Common myeloid progenitor, CD34-positive (primary cell): Measurements from ENCODE around the gene PI4KA.
"Not testable (repeated sequence)": the region's sequence is repeated elsewhere in the genome, so short reads cannot be mapped to it uniquely, and the experiment has no call there.

ENCODE experiments used
- CTCF ChIA-PET: fragments of 350-600 bp; sonication (Branson Sonifier 250); formaldehyde crosslinking; loops from one replicate; lab custom pipeline; 2021; ENCODE audit warnings: antibody characterized with exemption; lab: Charles Lee
- POLR2A ChIA-PET: fragments of 350-600 bp; sonication (Branson Sonifier 250); formaldehyde crosslinking; loops from one replicate; lab custom pipeline; 2021; ENCODE audit warnings: antibody characterized with exemption; lab: Charles Lee
- DNase-seq, 3 donors: peaks; one replicate each; pipeline versions ENCODE4 v3.0.0 to v3.0.0-alpha.2; 2013
- H3K27ac ChIP-seq, 2 experiments: 1 replicate in 1 of 2; 2 replicates in 1 of 2; pipeline ENCODE4 v1.7.0; 2013; ENCODE audit warnings: inconsistent platforms in 2 of 2, low read length in 2 of 2, mild to moderate bottlenecking in 2 of 2, low read depth in 1 of 2, moderate library complexity in 1 of 2; ENCODE audit not compliant: severe bottlenecking in 2 of 2, insufficient read depth in 1 of 2, poor library complexity in 1 of 2
- H3K27me3 ChIP-seq, 5 experiments: replicated peaks in 2 of 5; 1 replicate in 3 of 5; 2 replicates in 2 of 5; pipeline versions ENCODE4 v1.6.1 to v1.7.0; 2013; ENCODE audit warnings: low read length in 4 of 5, mild to moderate bottlenecking in 2 of 5, moderate library complexity in 2 of 5, inconsistent platforms in 1 of 5; ENCODE audit not compliant: insufficient read depth in 5 of 5, control insufficient read depth in 4 of 5
- H3K36me3 ChIP-seq, 4 experiments: 1 replicate in 2 of 4; 2 replicates in 2 of 4; pipeline versions ENCODE4 v1.6.1 to v1.7.0; 2013; ENCODE audit warnings: low read length in 3 of 4, control low read depth in 1 of 4, mild to moderate bottlenecking in 1 of 4; ENCODE audit not compliant: control insufficient read depth in 4 of 4, insufficient read depth in 4 of 4
- H3K4me1 ChIP-seq, 4 experiments: 1 replicate in 3 of 4; 2 replicates in 1 of 4; pipeline versions ENCODE4 v1.6.1 to v1.7.1; 2013; ENCODE audit warnings: low read length in 3 of 4, mild to moderate bottlenecking in 3 of 4, control low read depth in 1 of 4, inconsistent platforms in 1 of 4, moderate library complexity in 1 of 4; ENCODE audit not compliant: control insufficient read depth in 4 of 4, insufficient read depth in 4 of 4; ENCODE audit errors: control extremely low read depth in 1 of 4
- H3K4me3 ChIP-seq, 7 experiments: 1 replicate in 4 of 7; 2 replicates in 3 of 7; pipeline versions ENCODE4 v1.5.1 to v1.7.0; 2013; ENCODE audit warnings: mild to moderate bottlenecking in 7 of 7, low read length in 6 of 7, moderate library complexity in 6 of 7, inconsistent platforms in 2 of 7, low read depth in 2 of 7, control low read depth in 1 of 7; ENCODE audit not compliant: insufficient read depth in 4 of 7, control insufficient read depth in 1 of 7; ENCODE audit errors: extremely low read depth in 1 of 7
- H3K9me3 ChIP-seq, 5 experiments: 1 replicate in 4 of 5; 2 replicates in 1 of 5; pipeline versions ENCODE4 v1.6.1 to v1.7.1; 2013; ENCODE audit warnings: low read length in 4 of 5, mild to moderate bottlenecking in 2 of 5, inconsistent platforms in 1 of 5, low read depth in 1 of 5, moderate library complexity in 1 of 5; ENCODE audit not compliant: control insufficient read depth in 4 of 5, insufficient read depth in 2 of 5; ENCODE audit errors: control extremely low read depth in 1 of 5
- WGBS: methylation state at CpG from one replicate; pipeline ENCODE4 v1.1.5; 2013; ENCODE audit not compliant: insufficient coverage; 5-methylcytosine and 5-hydroxymethylcytosine counted together

The PI4KA gene

DNA sequence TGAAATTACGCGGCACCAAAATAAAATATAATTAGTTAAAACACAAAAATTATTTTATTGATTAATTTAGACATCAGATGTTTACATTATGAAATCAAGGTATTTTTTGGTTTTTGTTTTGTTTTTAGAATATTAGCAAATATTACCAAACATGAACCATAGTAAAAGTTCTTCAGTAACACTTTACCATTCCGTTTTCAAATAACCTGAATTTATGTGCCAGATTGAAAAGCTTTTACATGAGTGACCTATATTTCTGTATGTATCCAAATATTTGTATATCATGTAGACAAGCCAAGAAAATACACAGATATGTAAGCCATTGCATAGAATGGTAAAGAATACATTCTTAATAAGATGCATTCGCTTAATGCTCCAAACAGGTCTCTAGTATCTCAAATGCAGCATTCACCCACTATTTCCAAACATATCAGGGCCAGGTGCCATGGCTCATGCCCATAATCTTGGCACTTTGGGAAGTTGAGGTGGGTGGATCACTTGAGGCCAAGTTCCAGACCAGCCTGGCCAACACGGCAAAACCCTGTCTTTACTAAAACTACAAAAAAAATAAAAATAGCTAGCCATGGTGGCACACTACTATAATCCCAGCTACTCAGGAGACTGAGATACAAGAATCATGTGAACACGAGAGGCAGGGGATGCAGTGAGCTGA lies 187.1 kb downstream of the PI4KA start:
- DNase-seq: no peak
- H3K4me1 ChIP-seq: no peaks in the 10 kb centered on the region
- POLR2A ChIA-PET: no interaction called here
- H3K27me3 ChIP-seq: peaks cover 2 to 32% (median 8%) of the 10 kb centered on the region in 5 experiments
- no peaks in the 10 kb centered on the region for H3K36me3 ChIP-seq
- peak overlapping the region in 1 of 7 experiments; percentile 11 for H3K4me3 ChIP-seq
- peaks cover 0 to 3% (median 0%) of the 10 kb centered on the region in 5 experiments for H3K9me3 ChIP-seq
- 100% methylated on average over 1 of the region's 6 CpGs for WGBS
- CTCF ChIA-PET: no interaction called here
- no peak overlapping the region for H3K27ac ChIP-seq

DNA sequence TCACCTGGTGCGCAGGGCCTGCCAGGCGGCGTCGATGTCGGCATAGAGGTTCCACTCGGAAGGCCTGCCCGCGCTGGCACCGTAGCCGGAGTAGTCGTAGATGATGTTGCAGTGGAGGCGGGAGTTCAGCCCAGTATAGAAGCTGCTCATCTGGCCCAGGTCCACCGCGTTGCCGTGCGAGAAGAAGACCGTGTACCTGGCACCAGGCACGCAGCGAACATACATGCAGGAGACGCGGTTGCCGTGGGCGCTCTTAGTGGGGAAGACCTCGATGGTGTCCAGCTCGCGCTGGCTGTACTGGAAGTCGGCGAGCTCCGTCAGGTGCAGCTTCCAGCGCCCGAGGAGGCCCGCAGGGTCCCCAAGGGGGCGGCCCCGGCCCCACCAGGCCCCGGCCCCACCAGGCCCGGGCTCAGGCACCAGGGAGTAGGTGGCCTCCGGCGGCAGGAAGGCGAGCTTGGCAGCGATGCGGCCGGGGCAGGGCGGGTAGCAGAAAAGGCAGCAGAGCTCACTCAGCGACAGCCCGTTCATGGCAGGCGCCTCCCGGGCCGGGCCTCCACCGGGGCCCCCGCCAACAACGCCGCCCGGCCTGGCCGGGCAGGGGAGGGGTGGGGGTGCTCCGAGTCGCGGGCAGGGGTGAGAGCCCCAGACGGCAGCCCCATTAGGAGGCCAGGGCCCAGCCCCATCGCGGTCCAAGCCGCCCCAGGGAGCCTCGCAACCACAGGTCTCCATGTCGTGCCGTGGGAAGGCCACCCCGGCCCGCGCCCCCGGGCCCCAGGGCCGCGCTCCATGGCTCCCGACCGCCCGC lies 188.0 kb downstream of the PI4KA start:
- CTCF ChIA-PET, H3K27ac ChIP-seq, H3K36me3 ChIP-seq, H3K4me1 ChIP-seq, H3K9me3 ChIP-seq, POLR2A ChIA-PET: not testable (repeated sequence)
- H3K4me3 ChIP-seq: peak overlapping the region in 3 of 7 experiments; percentile 11 to 36 (median 16)
- WGBS: 52% methylated on average over 62 of the region's 73 CpGs
- H3K27me3 ChIP-seq: peaks cover 2 to 32% (median 8%) of the 10 kb centered on the region in 5 experiments
- DNase-seq: peak in 2 of 3 donors; percentile 11 to 30

DNA sequence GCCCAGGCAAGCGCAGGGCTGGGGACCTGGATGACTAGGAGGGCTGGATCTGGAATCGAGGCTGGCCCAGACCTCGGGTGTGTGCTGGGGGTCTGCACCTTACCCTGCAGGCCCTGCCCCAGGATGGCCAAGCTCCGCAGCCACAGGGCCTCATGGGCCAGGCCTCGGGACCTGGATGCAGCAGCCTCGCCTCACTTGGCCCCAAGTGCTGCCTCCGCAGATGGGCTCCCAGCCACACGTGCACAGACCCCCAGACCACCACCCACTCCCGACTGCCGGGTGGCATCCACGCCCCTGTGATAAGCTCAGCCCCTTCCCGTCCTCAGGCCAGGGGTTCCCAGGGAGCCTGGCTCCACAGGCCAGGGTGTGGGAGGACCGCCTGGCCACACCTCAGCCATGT lies 188.7 kb downstream of the PI4KA start:
- POLR2A ChIA-PET: not testable (repeated sequence)

DNA sequence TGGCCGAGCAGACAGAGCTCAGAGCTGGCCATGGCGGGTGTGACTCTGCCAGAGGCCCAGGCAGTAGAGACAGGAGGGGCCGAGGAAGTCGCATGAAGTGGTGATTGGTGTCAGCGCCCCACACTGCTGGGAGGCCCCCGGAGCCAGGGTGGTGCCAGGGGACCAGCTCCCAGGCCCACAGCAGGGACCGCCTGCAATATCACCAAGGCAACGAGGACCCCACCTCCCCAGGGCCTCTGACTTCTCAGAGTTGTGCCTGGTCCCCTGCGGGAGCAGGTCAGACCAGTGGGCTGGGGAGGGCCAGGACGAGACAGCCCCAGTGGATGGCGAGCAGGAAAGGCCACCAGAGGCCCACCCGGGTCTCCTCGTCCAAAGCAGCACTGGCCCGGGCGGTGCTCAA lies 189.1 kb downstream of the PI4KA start:
- H3K27ac ChIP-seq, POLR2A ChIA-PET, H3K4me1 ChIP-seq, H3K4me3 ChIP-seq, CTCF ChIA-PET, H3K36me3 ChIP-seq, H3K9me3 ChIP-seq, DNase-seq: not testable (repeated sequence)
- H3K27me3 ChIP-seq: peaks cover 2 to 27% (median 7%) of the 10 kb centered on the region in 5 experiments
- WGBS: 100% methylated on average over 4 of the region's 15 CpGs

More for the DNA sequence above, 188.7 kb downstream of the PI4KA start:
- DNase-seq, H3K4me3 ChIP-seq, CTCF ChIA-PET, H3K9me3 ChIP-seq, H3K36me3 ChIP-seq, H3K4me1 ChIP-seq, H3K27ac ChIP-seq: not testable (repeated sequence)
- WGBS: 82% methylated on average over 3 of the region's 13 CpGs
- peaks cover 2 to 27% (median 7%) of the 10 kb centered on the region in 5 experiments for H3K27me3 ChIP-seq

DNA sequence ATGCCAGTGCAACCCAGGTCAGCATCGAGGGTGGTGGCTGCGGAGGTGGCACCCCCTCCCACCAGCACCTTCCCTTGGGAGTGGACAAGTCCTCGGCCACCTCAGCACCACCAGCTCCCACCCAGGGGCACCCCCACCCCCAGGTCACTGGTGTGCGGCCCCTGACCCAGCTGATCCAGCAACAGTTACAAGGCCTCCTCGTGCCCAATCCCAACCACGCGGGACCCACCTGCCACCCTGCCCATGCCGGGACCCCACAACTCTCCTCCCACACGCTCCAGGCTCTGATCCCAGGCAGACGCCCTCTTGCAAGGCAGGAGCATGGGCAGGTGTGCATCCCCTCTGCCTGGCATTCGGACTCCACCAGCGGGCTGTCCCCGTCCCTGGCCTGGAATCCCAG lies 189.8 kb downstream of the PI4KA start:
- DNase-seq, H3K4me1 ChIP-seq, POLR2A ChIA-PET, CTCF ChIA-PET, H3K36me3 ChIP-seq, H3K4me3 ChIP-seq, H3K27ac ChIP-seq, H3K9me3 ChIP-seq: not testable (repeated sequence)
- peaks cover 2 to 25% (median 9%) of the 10 kb centered on the region in 5 experiments for H3K27me3 ChIP-seq
- WGBS: 91% methylated on average over 4 of the region's 13 CpGs

DNA sequence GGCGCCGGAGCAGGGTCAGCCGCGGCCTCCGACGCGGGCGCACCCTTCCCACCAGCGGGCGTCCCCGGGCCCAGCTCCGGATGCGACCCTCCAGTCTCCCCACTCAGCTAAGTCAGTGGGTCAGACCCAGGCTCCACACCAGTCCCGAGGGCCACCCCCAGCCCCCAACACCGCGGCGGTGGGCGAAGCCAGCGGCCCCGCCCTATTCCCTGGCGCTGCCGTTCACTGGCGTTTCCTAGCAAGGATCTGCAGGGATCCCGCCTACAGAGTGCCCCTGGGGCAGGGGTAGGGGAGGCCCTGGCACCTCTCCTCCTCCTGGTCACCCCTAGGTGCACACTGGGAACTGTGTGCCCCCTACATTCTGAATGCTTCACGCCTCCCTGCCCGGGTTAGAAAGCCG lies 190.4 kb downstream of the PI4KA start:
- H3K4me1 ChIP-seq, POLR2A ChIA-PET, H3K27ac ChIP-seq, DNase-seq, H3K4me3 ChIP-seq, CTCF ChIA-PET, H3K9me3 ChIP-seq, H3K36me3 ChIP-seq: not testable (repeated sequence)
- WGBS: 89% methylated on average over 26 of the region's 27 CpGs
- H3K27me3 ChIP-seq: peaks cover 2 to 20% (median 8%) of the 10 kb centered on the region in 5 experiments

DNA sequence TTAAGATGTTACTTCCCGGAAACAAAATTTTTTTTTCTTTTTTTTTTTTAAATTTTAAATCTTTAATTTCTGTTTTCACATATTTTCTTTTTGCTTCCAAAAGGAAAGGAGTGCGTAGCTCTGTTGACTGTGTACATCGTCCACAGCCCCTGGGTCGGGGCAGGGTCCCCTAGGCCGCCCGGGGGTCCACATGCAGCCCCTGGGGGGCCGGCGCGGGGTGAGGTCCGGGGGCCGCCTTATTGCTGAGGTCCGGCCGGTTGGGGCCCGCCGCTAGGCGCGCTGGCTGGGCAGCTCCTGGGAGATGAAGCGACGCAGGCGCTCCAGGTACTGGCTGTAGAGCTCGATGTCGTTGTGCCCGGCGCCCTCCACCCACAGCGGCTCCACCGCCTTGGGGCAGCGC lies 191.1 kb downstream of the PI4KA start:
- H3K36me3 ChIP-seq, POLR2A ChIA-PET, H3K27ac ChIP-seq, H3K4me1 ChIP-seq, H3K4me3 ChIP-seq, DNase-seq, CTCF ChIA-PET: not testable (repeated sequence)
- Histone ChIP-seq H3K9me3 (peaks cover 0 to 12% (median 2%) of the 10 kb centered on the region in 5 experiments), H3K27me3 (peaks cover 2 to 18% (median 8%) of the 10 kb centered on the region in 5 experiments)
- 69% methylated on average over 7 of the region's 27 CpGs for WGBS
